GM23338 (cell line): ENCODE measurements around the gene MMP24OS. TPM values are rescaled to one million over a fixed set of nuclear protein-coding genes. Genes with fewer than 3 reads are reported as not detected.

Source experiments
- ATAC-seq: fragments of 200-7000 bp; cut with Tn5 transposase; 3 replicates; pipeline ENCODE4 v1.9.1; 2020
- DNase-seq: peaks from one replicate; pipeline ENCODE4 v3.0.0-alpha.2; 2015; ENCODE audit warnings: low spot score
- H2AFZ ChIP-seq: fragments of 200-600 bp; sonication (generic); 2 replicates; pipeline ENCODE4 v1.8.0; 2016; ENCODE audit warnings: antibody characterized with exemption, mild to moderate bottlenecking, moderate library complexity
- H3F3A ChIP-seq: fragments of 200-600 bp; sonication (generic); replicated peaks from 2 replicates; pipeline ENCODE4 v1.8.0; 2017; ENCODE audit warnings: antibody characterized with exemption, mixed run types, low read depth
- H3K27ac ChIP-seq: fragments of 200-600 bp; sonication (generic); 2 replicates; pipeline ENCODE4 v1.6.1; 2016; ENCODE audit warnings: low read depth
- H3K27me3 ChIP-seq: fragments of 200-600 bp; sonication (generic); 2 replicates; pipeline ENCODE4 v1.8.0; 2016; ENCODE audit warnings: mild to moderate bottlenecking, mixed run types, moderate library complexity; ENCODE audit not compliant: insufficient read depth
- H3K36me3 ChIP-seq: fragments of 200-600 bp; sonication (generic); 2 replicates; pipeline ENCODE4 v1.8.0; 2016; ENCODE audit warnings: mild to moderate bottlenecking; ENCODE audit not compliant: insufficient read depth
- H3K4me1 ChIP-seq: fragments of 200-600 bp; sonication (generic); 2 replicates; pipeline ENCODE4 v1.8.0; 2016; ENCODE audit warnings: mild to moderate bottlenecking, moderate library complexity; ENCODE audit not compliant: insufficient read depth
- H3K4me2 ChIP-seq: fragments of 200-600 bp; sonication (generic); 2 replicates; pipeline ENCODE4 v1.7.1; 2017; ENCODE audit warnings: mixed run types
- H3K4me3 ChIP-seq: fragments of 200-600 bp; sonication (generic); 2 replicates; pipeline ENCODE4 v1.6.1; 2016; ENCODE audit warnings: mixed run types
- H3K79me2 ChIP-seq: fragments of 200-600 bp; sonication (generic); replicated peaks from 2 replicates; pipeline ENCODE4 v1.8.0; 2017; ENCODE audit warnings: mild to moderate bottlenecking; ENCODE audit not compliant: insufficient read depth
- H3K9me2 ChIP-seq: fragments of 200-600 bp; sonication (generic); 2 replicates; pipeline ENCODE4 v1.8.0; 2017; ENCODE audit not compliant: insufficient read depth
- H4K20me1 ChIP-seq: fragments of 200-600 bp; sonication (generic); replicated peaks from 2 replicates; pipeline ENCODE4 v1.8.0; 2017; ENCODE audit warnings: mild to moderate bottlenecking; ENCODE audit not compliant: insufficient read depth
- H3K27ac Mint-ChIP-seq: 2 replicates; pipeline ENCODE4 v1.8.0; 2020; ENCODE audit warnings: inconsistent platforms, mild to moderate bottlenecking, moderate library complexity, mixed read lengths
- H3K27me3 Mint-ChIP-seq: 3 replicates; pipeline ENCODE4 v1.8.0; 2022; ENCODE audit warnings: low read depth, mild to moderate bottlenecking, moderate library complexity, mixed read lengths, inconsistent platforms; ENCODE audit not compliant: insufficient read depth, poor library complexity
- H3K36me3 Mint-ChIP-seq: 3 replicates; pipeline ENCODE4 v1.8.0; 2021; ENCODE audit warnings: low read depth, mild to moderate bottlenecking, inconsistent platforms, moderate library complexity, mixed read lengths
- H3K4me1 Mint-ChIP-seq: 3 replicates; pipeline ENCODE4 v1.8.0; 2020; ENCODE audit warnings: mild to moderate bottlenecking, inconsistent platforms, mixed read lengths
- H3K4me3 Mint-ChIP-seq: 3 replicates; pipeline ENCODE4 v1.8.0; 2021; ENCODE audit warnings: moderate library complexity, mild to moderate bottlenecking, inconsistent platforms, mixed read lengths
- H3K9me3 Mint-ChIP-seq: 3 replicates; pipeline ENCODE4 v1.8.0; 2020; ENCODE audit warnings: moderate library complexity, mild to moderate bottlenecking, inconsistent platforms, mixed read lengths
- JUNB ChIP-seq: IDR thresholded peaks from one replicate; pipeline ENCODE4 v1.6.1; 2016; ENCODE audit warnings: antibody characterized with exemption; ENCODE audit not compliant: unreplicated experiment
- NANOG ChIP-seq: IDR thresholded peaks from 2 replicates; pipeline ENCODE4 v1.6.1; 2016; ENCODE audit warnings: antibody characterized with exemption, borderline replicate concordance
- POLR2AphosphoS5 ChIP-seq: IDR thresholded peaks from 2 replicates; pipeline ENCODE4 v1.6.1; 2016; ENCODE audit warnings: antibody characterized with exemption, low read depth
- ZNF331 ChIP-seq: fragments of 250-450 bp; sonication (Bioruptor Pico); IDR thresholded peaks from 2 replicates; pipeline ENCODE4 v1.5.0; 2020; ENCODE audit warnings: low read depth, mild to moderate bottlenecking, moderate library complexity
- polyA plus RNA-seq: library from polyadenylated mRNA; unstranded; fragments of >200 nt; fragmentation: Nextera tagmentation; extraction: Ambion mirVana; gene quantifications from 2 replicates; pipeline ENCODE4 v1.2.1, GENCODE V29; 2016
- total RNA-seq: library from RNA; depleted of rRNA; stranded (reverse); fragments of >200 nt; shearing (Covaris generic); gene quantifications from 2 replicates; pipeline ENCODE4 v1.2.3, GENCODE V29; 2014
- TF ChIP-seq, protein P1 (sequence below): fragments of 250-450 bp; sonication (Bioruptor Pico); IDR thresholded peaks from 2 replicates; pipeline ENCODE4 v1.5.0; 2020; ENCODE audit warnings: mild to moderate bottlenecking, moderate library complexity
- TF ChIP-seq, protein P2 (sequence below): IDR thresholded peaks from 2 replicates; pipeline ENCODE4 v1.6.1; 2016; ENCODE audit warnings: antibody characterized with exemption

MMP24OS gene
- total and polyA plus RNA-seq, 2 experiments from 2014 or later = 10.5 to 25.4 TPM

DNA sequence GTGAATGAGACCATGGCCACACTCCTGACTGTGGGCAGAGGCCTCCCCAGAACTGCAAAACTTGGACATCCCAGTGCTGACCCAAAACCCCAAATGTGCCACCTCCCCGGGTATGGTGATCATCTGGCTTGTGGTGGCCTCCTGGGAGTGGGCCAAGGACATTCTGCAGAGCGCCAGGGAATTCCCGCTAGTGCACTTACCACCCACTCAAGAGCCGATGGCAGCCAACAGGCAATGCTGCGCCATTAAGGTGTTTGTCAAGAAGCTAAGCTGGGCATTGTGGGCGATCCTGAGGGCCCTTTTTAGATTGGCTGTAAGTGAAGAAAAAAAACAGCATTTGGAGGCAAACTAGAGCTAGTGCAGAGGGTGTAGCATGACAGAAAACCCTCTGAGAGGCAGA, 42.0 kb downstream of the MMP24OS start (continued):
- TF ChIP-seq, protein P1, sequence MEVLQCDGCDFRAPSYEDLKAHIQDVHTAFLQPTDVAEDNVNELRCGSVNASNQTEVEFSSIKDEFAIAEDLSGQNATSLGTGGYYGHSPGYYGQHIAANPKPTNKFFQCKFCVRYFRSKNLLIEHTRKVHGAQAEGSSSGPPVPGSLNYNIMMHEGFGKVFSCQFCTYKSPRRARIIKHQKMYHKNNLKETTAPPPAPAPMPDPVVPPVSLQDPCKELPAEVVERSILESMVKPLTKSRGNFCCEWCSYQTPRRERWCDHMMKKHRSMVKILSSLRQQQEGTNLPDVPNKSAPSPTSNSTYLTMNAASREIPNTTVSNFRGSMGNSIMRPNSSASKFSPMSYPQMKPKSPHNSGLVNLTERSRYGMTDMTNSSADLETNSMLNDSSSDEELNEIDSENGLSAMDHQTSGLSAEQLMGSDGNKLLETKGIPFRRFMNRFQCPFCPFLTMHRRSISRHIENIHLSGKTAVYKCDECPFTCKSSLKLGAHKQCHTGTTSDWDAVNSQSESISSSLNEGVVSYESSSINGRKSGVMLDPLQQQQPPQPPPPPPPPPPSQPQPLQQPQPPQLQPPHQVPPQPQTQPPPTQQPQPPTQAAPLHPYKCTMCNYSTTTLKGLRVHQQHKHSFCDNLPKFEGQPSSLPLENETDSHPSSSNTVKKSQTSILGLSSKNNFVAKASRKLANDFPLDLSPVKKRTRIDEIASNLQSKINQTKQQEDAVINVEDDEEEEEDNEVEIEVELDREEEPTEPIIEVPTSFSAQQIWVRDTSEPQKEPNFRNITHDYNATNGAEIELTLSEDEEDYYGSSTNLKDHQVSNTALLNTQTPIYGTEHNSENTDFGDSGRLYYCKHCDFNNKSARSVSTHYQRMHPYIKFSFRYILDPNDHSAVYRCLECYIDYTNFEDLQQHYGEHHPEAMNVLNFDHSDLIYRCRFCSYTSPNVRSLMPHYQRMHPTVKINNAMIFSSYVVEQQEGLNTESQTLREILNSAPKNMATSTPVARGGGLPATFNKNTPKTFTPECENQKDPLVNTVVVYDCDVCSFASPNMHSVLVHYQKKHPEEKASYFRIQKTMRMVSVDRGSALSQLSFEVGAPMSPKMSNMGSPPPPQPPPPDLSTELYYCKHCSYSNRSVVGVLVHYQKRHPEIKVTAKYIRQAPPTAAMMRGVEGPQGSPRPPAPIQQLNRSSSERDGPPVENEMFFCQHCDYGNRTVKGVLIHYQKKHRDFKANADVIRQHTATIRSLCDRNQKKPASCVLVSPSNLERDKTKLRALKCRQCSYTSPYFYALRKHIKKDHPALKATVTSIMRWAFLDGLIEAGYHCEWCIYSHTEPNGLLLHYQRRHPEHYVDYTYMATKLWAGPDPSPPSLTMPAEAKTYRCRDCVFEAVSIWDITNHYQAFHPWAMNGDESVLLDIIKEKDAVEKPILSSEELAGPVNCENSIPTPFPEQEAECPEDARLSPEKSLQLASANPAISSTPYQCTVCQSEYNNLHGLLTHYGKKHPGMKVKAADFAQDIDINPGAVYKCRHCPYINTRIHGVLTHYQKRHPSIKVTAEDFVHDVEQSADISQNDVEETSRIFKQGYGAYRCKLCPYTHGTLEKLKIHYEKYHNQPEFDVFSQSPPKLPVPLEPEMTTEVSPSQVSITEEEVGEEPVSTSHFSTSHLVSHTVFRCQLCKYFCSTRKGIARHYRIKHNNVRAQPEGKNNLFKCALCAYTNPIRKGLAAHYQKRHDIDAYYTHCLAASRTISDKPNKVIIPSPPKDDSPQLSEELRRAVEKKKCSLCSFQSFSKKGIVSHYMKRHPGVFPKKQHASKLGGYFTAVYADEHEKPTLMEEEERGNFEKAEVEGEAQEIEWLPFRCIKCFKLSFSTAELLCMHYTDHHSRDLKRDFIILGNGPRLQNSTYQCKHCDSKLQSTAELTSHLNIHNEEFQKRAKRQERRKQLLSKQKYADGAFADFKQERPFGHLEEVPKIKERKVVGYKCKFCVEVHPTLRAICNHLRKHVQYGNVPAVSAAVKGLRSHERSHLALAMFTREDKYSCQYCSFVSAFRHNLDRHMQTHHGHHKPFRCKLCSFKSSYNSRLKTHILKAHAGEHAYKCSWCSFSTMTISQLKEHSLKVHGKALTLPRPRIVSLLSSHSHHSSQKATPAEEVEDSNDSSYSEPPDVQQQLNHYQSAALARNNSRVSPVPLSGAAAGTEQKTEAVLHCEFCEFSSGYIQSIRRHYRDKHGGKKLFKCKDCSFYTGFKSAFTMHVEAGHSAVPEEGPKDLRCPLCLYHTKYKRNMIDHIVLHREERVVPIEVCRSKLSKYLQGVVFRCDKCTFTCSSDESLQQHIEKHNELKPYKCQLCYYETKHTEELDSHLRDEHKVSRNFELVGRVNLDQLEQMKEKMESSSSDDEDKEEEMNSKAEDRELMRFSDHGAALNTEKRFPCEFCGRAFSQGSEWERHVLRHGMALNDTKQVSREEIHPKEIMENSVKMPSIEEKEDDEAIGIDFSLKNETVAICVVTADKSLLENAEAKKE (CRISPR knock-in tag) = no peak

DNA sequence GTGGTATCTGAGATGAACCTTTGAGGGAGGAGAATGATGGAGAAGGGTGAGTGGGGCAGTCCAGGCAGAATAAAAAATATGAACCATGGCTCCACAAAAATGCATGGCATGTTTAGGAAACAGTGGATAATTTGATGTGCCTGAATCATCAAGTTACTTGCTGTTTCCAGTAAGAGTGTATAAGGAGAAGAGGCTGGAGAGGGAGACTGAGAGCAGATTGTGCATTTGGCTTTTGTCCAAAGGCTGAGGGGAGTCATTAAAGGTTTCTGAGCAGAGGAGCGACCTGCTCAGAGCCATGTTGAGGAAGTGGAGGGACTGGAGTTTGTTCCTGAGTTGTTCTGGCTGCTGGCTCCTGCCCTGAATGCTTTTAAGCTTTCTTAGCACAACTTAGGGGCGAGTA, 45.3 kb downstream of the MMP24OS start:
- Mint-ChIP-seq H3K27ac (no peak overlapping the region), H3K36me3 (no peaks in the 10 kb centered on the region), H3K4me3 (no peak overlapping the region), H3K4me1 (no peaks in the 10 kb centered on the region; the same call in 2 of the 3 replicates), H3K27me3 (peaks cover 10% of the 10 kb centered on the region), H3K9me3 (no peaks in the 10 kb centered on the region; the same call in 2 of the 3 replicates)
- H3K9me2 ChIP-seq = no peaks in the 10 kb centered on the region
- H3K4me1 ChIP-seq = peaks cover 16% of the 10 kb centered on the region
- no peak overlapping the region for H3K4me2 ChIP-seq
- ATAC-seq (no peak), DNase-seq (no peak)
- peaks cover 3% of the 10 kb centered on the region; the same call in 1 of the 2 replicates for H3K27me3 ChIP-seq
- no peaks in the 10 kb centered on the region for H3K36me3 ChIP-seq
- H4K20me1 ChIP-seq = peaks cover 3% of the 10 kb centered on the region
- no peak overlapping the region for H2AFZ ChIP-seq
- H3K4me3 ChIP-seq = no peak overlapping the region
- H3K79me2 ChIP-seq = peaks cover 6% of the 10 kb centered on the region; the same call in 1 of the 2 replicates
- H3F3A ChIP-seq = 0 out of 2 replicates have a peak, but pooled peaks cover under 1% of the 10 kb centered on the region
- no peak overlapping the region for H3K27ac ChIP-seq
- TF ChIP-seq NANOG (no peak), ZNF331 (CRISPR knock-in tag) (no peak), JUNB (no peak), POLR2AphosphoS5 (no peak)
- TF ChIP-seq, protein P2, sequence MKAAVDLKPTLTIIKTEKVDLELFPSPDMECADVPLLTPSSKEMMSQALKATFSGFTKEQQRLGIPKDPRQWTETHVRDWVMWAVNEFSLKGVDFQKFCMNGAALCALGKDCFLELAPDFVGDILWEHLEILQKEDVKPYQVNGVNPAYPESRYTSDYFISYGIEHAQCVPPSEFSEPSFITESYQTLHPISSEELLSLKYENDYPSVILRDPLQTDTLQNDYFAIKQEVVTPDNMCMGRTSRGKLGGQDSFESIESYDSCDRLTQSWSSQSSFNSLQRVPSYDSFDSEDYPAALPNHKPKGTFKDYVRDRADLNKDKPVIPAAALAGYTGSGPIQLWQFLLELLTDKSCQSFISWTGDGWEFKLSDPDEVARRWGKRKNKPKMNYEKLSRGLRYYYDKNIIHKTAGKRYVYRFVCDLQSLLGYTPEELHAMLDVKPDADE = no peak
- TF ChIP-seq, protein P1 (CRISPR knock-in tag) = no peak
